ENCODE measurements around the gene EFNA5. TPM values are rescaled to one million over a fixed set of nuclear protein-coding genes. Genes with fewer than 3 reads are reported as not detected.

Gene EFNA5
- total and polyA plus RNA-seq, 4 donors: 0.14 to 0.93 (median 0.54) TPM

GRCh38 chr5:107404595-107405374, 266.0 kb downstream of the EFNA5 start:
- Histone ChIP-seq H3K4me1 (ENCODE audit: control insufficient read depth in 4 of 4, insufficient read depth in 4 of 4, low read length in 3 of 4) (no peaks in the 10 kb centered on the region), H3K27me3 (ENCODE audit: control insufficient read depth in 4 of 4, insufficient read depth in 4 of 4, low read length in 3 of 4) (no peaks in the 10 kb centered on the region), H3K4me3 (ENCODE audit: low read depth in 1 of 3, low read length in 3 of 3) (no peak overlapping the region), H3K36me3 (ENCODE audit: control insufficient read depth in 4 of 4, insufficient read depth in 3 of 4, low read depth in 1 of 4, low read length in 3 of 4) (no peaks in the 10 kb centered on the region), H3K9ac (ENCODE audit: low read depth in 1 of 2, low read length in 2 of 2) (no peak overlapping the region), H3K9me3 (ENCODE audit: control insufficient read depth in 4 of 4, low read length in 3 of 4) (no peaks in the 10 kb centered on the region), H3K27ac (ENCODE audit: low read depth in 1 of 2, low read length in 2 of 2) (no peak overlapping the region)
- DNase-seq (ENCODE audit: low spot score): no peak
- 86% methylated on average over 10 of the region's 10 CpGs for WGBS
- TF ChIP-seq HNF4G (IDR thresholded peaks at IDR 0.05) (no peak), HNF4A (conservative IDR thresholded peaks at IDR 0.05) (no peak), TAF1 (conservative IDR thresholded peaks at IDR 0.05) (no peak), ZBTB33 (IDR thresholded peaks at IDR 0.05) (no peak), NR2F2 (IDR thresholded peaks at IDR 0.05) (no peak), SP1 (IDR thresholded peaks at IDR 0.05) (no peak), JUND (IDR thresholded peaks at IDR 0.05) (no peak), GABPA (IDR thresholded peaks at IDR 0.05 in 1 of 2, conservative IDR thresholded peaks at IDR 0.05 in 1 of 2) (no peak), CTCF (IDR thresholded peaks at IDR 0.05; ENCODE audit: low read depth, low read length, missing input control) (no peak), FOXA1 (IDR thresholded peaks at IDR 0.05) (no peak)

DNA sequence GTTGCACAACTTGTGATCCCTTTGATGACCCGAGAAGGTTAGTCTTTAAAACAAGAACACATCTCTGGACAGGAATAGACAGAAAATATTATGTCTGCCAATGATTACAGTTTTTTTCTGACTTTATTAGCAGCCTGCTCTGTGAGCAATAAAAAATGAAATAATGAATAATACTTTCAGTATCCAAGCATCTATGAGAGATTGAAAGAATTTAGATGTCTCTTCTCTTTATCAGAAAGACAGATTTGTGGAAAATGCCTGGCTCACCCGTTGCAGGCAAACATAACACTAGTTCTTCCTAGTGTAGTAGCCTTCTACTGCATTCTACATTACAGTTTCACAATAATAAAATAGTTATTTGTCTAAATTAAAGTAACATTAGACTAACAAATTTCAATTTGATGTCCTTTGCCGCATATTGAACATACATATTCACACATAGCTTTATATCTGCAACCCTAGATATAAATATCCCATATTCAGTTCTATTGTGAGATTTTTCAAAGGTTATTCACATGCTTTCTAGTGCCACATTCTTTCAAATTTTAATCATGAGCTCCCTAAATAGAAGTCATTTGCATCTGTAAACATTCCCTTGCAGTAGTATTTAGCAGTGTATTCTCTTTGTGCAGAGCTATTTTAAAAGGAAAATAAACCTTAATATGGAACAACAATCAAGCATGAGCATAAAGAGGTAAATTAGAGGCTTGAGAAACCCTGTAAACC, 267.3 kb downstream of the EFNA5 start:
- H3K27me3 ChIP-seq (ENCODE audit: control insufficient read depth in 4 of 4, insufficient read depth in 4 of 4, low read length in 3 of 4): no peaks in the 10 kb centered on the region
- H3K4me1 ChIP-seq (ENCODE audit: control insufficient read depth in 4 of 4, insufficient read depth in 4 of 4, low read length in 3 of 4): no peaks in the 10 kb centered on the region
- WGBS: 62% methylated on average over 3 of the region's 3 CpGs
- DNase-seq (ENCODE audit: low spot score): no peak
- H3K36me3 ChIP-seq (ENCODE audit: control insufficient read depth in 4 of 4, insufficient read depth in 3 of 4, low read depth in 1 of 4, low read length in 3 of 4): no peaks in the 10 kb centered on the region
- H3K9me3 ChIP-seq (ENCODE audit: control insufficient read depth in 4 of 4, low read length in 3 of 4): no peaks in the 10 kb centered on the region
- no peak for TF ChIP-seq HNF4G (IDR thresholded peaks at IDR 0.05)
- no peak for TF ChIP-seq CTCF (IDR thresholded peaks at IDR 0.05; ENCODE audit: low read depth, low read length, missing input control)
- TF ChIP-seq SP1 (IDR thresholded peaks at IDR 0.05): no peak
- TF ChIP-seq, protein P1, sequence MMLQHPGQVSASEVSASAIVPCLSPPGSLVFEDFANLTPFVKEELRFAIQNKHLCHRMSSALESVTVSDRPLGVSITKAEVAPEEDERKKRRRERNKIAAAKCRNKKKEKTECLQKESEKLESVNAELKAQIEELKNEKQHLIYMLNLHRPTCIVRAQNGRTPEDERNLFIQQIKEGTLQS (IDR thresholded peaks at IDR 0.05): no peak
- TF ChIP-seq FOXA2 (IDR thresholded peaks at IDR 0.05): no peak
- TF ChIP-seq MAX (IDR thresholded peaks at IDR 0.05): no peak
- TF ChIP-seq EGR1 (IDR thresholded peaks at IDR 0.05; ENCODE audit: low read depth in 2 of 2): no peak
- TF ChIP-seq RAD21 (IDR thresholded peaks at IDR 0.05): no peak
- TF ChIP-seq NR2F2 (IDR thresholded peaks at IDR 0.05): no peak
- TF ChIP-seq JUND (IDR thresholded peaks at IDR 0.05): no peak
- no peak for TF ChIP-seq YY1 (IDR thresholded peaks at IDR 0.05)
- TF ChIP-seq TAF1 (conservative IDR thresholded peaks at IDR 0.05): no peak
- no peak overlapping the region for H3K9ac ChIP-seq (ENCODE audit: low read depth in 1 of 2, low read length in 2 of 2)
- no peak overlapping the region for H3K27ac ChIP-seq (ENCODE audit: low read depth in 1 of 2, low read length in 2 of 2)
- no peak overlapping the region for H3K4me3 ChIP-seq (ENCODE audit: low read depth in 1 of 3, low read length in 3 of 3)

Data from liver (tissue), 9 donors.